CD4-positive, alpha-beta T cell treated with Interleukin-6 at 100 ng/mL for 8 hours (primary cell): ENCODE data around the gene MMEL1.
"Not testable (repeated sequence)": the region's sequence is repeated elsewhere in the genome, so short reads cannot be mapped to it uniquely, and the experiment has no call there.

Experiments
- DNase-seq: peaks from one replicate; pipeline ENCODE4 v3.0.0-alpha.2; 2020; ENCODE audit warnings: mixed read lengths, low spot score

MMEL1 gene, protein sequence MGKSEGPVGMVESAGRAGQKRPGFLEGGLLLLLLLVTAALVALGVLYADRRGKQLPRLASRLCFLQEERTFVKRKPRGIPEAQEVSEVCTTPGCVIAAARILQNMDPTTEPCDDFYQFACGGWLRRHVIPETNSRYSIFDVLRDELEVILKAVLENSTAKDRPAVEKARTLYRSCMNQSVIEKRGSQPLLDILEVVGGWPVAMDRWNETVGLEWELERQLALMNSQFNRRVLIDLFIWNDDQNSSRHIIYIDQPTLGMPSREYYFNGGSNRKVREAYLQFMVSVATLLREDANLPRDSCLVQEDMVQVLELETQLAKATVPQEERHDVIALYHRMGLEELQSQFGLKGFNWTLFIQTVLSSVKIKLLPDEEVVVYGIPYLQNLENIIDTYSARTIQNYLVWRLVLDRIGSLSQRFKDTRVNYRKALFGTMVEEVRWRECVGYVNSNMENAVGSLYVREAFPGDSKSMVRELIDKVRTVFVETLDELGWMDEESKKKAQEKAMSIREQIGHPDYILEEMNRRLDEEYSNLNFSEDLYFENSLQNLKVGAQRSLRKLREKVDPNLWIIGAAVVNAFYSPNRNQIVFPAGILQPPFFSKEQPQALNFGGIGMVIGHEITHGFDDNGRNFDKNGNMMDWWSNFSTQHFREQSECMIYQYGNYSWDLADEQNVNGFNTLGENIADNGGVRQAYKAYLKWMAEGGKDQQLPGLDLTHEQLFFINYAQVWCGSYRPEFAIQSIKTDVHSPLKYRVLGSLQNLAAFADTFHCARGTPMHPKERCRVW

DNA sequence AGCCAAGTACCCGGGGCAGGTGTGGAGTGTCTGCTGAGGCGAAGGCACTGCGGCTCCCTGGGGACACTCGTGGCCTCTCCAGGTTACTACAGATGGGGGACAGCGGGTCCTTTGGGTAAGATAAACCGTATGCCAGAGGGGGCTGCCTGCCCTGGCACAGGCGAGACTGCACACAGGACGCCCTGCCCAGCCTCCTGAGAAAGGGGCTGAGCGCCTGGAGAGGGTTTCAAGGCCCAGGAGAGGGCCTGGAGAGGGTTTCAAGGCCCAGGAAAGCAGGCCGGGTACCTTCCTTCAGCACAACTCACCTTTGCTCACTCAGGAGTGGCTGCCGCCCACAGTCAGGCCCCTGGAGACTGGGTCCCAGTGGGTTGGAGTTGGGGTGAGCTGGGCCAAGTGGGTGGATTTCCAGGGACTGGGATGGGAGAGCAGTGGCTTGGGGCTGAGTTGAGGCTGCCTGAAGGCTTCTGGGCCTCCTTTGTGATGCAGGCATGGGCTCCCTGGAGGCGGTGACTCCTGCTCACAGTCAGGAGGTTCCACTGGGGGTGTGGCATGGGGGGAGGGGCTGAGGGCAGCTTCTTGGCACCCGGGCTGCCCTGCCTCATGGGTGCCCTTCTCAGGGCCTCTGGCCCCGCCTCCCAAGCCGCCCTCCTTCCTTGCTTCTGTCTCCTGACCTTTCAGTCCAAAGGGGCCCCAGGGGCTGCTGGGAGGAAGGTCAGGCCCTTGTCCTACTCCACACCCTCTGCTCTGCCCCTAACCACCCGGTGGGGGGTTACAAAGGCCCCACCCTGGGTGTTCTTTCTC is at the start of gene MMEL1:
Gene MMEL1, minus strand, starts transcription at position 456 of the 801 bp plus-strand sequence. CDS start 3,532 bp downstream, outside the sequence.
- DNase-seq: no peak

DNA sequence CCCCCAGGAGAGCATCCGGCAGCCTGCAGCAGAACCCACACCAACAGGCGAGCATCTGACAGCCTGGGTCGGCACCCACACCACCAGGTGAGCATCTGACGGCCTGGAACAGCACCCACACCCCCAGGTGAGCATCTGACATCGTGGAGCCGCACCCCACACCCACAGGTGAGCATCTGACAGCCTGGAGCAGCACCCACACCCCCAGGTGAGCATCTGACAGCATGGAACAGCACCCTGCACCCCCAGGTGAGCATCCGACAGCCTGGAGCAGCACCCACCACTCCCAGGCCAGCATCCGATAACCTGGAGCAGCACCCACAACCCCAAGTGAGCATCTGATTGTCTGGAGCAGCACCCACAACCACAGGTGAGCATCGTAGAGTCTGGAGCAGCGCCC is 43.9 kb upstream of the MMEL1 start:
- not testable (repeated sequence) for DNase-seq

DNA sequence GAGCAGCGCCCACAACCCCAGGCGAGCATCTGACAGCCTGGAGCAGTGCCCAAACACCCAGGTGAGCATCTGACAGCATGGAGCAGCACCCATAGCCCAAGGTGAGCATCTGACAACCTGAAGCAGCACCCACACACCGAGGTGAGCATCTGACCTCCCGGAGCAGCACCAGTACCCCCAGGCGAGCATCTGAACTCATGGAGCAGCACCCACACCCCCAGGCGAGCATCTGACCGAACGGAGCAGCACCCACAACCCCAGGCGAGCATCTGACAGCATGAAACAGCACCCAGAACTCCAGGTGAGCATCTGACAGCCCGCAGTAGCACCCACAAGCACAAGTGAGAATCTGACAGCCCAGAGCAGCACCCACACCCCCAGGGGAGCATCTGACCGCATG is 38.8 kb upstream of the MMEL1 start:
- DNase-seq: not testable (repeated sequence)

DNA sequence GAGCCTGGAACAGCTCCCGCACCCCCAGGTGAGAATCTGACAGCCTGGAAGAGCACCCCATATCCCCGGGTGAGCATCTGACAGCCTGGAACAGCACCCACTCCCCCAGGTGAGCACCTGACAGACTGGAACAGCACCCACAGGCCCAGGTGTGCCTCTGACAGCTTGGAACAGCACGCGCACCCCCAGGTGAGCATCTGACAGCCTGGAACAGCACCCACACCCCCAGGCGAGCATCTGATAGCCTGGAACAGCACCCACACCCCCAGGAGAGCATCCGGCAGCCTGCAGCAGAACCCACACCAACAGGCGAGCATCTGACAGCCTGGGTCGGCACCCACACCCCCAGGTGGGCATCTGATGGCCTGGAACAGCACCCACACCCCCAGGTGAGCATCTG is 27.0 kb upstream of the MMEL1 start:
- not testable (repeated sequence) for DNase-seq

DNA sequence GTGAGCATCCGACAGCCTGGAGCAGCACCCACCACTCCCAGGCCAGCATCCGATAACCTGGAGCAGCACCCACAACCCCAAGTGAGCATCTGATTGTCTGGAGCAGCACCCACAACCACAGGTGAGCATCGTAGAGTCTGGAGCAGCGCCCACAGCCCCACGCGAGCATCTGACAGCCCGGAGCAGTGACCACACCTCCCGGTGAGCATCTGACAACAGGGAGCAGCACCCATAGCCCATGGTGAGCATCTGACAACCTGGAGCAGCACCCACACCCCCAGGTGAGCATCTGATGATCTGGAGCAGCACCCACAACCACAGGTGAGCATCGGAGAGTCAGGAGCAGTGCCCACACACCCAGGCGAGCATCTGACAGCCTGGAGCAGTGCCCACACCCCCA is 25.1 kb upstream of the MMEL1 start:
- DNase-seq: not testable (repeated sequence)

DNA sequence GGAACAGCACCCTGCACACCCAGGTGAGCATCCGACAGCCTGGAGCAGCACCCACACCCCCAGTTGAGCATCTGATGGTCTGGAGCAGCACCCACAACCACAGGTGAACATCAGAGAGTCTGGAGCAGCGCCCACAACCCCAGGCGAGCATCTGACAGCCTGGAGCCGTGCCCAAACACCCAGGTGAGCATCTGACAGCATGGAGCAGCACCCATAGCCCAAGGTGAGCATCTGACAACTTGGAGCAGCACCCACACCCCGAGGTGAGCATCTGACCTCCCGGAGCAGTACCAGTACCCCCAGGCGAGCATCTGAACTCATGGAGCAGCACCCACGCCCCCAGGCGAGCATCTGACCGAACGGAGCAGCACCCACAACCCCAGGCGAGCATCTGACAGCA is 24.3 kb upstream of the MMEL1 start:
- DNase-seq: not testable (repeated sequence)

DNA sequence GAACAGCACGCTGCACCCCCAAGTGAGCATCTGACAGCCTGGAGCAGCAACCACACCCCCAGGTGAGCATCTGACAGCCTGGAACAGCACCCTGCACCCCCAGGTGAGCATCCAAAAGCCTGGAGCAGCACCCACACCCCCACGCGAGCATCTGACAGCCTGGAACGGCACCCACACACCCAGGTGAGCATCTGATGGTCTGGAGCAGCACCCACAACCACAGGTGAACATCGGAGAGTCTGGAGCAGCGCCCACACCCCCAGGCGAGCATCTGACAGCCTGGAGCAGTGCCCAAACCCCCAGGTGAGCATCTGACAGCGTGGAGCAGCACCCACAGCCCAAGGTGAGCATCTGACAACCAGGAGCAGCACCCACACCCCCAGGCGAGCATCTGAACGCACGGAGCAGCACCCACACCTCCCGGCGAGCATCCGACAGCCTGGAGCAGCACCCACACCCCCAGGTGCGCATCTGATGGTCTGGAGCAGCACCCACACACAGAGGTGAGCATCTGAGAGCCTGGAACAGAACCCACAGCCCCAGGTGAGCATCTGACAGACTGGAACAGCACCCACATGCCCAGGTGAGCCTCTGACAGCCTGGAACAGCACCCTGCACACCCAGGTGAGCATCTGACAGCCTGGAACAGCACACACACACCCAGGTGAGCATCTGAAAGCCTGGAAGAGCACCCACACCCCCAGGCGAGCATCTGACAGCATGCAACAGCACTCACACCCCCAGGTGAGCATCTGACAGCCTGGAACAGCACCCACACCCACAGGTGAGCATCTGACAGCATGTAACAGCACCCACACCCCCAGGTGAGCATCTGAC is 23.0 kb upstream of the MMEL1 start:
- DNase-seq: not testable (repeated sequence)

DNA sequence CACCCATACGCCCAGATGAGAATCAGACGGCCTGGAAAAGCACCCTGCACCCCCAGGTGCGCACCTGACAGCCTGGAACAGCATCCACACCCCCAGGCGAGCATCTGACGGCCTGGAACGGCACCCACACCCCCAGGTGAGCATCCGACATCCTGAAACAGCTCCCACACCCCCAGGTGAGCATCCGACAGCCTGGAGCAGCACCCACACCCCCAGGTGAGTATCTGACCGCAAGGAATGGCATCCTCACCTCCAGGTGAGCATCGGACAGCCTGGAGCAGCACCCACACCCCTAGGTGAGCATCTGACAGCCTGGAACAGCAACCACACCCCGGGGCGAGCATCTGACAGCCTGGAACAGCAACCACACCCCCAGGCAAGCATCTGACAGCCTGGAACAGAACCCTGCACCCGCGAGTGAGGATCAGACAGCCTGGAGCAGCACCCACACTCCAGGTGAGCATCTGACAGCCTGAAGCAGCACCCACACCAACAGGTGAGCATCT is 21.7 kb upstream of the MMEL1 start:
- not testable (repeated sequence) for DNase-seq

DNA sequence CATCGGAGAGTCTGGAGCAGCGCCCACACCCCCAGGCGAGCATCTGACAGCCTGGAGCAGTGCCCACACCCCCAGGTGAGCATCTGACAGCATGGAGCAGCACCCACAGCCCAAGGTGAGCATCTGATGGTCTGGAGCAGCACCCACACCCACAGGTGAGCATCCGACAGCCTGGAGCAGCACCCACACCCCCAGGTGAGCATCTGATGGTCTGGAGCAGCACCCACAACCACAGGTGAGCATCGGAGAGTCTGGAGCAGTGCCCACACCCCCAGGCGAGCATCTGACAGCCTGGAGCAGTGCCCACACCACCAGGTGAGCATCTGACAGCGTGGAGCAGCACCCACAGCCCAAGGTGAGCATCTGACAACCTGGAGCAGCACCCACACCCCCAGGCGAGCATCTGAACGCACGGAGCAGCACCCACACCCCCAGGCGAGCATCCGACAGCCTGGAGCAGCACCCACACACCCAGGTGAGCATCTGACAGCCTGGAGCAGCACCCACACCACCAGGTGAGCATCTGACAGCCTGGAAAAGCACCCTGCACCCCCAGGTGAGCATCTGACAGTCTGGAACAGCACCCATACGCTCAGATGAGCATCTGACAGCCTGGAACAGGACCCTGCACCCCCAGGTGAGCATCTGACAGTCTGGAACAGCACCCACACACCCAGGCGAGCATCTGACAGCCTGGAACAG is 21.1 kb upstream of the MMEL1 start:
- not testable (repeated sequence) for DNase-seq

DNA sequence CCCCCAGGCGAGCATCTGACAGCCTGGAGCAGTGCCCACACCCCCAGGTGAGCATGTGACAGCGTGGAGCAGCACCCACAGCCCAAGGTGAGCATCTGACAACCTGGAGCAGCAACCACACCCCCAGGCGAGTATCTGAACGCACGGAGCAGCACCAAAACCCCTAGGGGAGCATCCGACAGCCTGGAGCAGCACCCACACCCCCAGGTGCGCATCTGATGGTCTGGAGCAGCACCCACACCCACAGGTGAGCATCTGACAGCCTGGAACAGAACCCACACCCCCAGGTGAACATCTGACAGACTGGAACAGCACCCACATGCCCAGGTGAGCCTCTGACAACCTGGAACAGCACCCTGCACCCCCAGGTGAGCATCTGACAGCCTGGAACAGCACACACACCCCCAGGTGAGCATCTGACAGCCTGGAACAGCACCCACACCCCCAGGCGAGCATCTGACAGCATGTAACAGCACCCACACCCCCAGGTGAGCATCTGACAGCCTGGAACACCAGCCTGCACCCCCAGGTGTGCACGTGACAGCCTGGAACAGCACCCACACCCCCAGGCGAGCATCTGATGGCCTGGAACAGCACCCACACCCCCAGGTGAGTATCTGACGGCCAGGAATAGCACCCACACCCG is 20.2 kb upstream of the MMEL1 start:
- not testable (repeated sequence) for DNase-seq

DNA sequence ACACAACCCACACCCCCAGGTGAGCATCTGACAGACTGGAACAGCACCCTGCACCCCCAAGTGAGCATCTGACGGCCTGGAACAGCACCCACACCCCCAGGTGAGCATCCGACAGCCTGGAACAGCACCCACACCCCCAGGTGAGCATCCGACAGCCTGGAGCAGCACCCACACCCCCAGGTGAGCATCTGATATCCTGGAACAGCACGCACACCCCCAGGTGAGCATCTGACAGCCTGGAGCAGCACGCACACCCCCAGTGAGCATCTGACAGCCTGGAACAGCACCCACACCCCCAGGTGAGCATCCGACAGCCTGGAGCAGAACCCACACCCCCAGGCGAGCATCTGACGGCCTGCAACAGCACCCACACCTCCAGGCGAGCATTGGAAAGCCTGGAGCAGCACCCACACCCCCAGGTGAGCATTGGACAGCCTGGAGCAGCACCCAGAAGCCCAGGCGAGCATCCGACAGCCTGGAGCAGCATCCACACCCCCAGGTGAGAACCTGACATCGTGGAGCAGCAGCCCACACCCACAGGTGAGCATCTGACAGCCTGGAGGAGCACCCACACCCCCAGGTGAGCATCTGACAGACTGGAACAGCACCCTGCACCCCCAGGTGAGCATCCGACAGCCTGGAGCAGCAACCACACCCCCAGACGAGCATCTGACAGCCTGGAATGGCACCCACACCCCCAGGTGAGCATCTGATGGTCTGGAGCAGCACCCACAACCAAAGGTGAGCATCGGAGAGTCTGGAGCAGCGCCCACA is 19.5 kb upstream of the MMEL1 start:
- not testable (repeated sequence) for DNase-seq

DNA sequence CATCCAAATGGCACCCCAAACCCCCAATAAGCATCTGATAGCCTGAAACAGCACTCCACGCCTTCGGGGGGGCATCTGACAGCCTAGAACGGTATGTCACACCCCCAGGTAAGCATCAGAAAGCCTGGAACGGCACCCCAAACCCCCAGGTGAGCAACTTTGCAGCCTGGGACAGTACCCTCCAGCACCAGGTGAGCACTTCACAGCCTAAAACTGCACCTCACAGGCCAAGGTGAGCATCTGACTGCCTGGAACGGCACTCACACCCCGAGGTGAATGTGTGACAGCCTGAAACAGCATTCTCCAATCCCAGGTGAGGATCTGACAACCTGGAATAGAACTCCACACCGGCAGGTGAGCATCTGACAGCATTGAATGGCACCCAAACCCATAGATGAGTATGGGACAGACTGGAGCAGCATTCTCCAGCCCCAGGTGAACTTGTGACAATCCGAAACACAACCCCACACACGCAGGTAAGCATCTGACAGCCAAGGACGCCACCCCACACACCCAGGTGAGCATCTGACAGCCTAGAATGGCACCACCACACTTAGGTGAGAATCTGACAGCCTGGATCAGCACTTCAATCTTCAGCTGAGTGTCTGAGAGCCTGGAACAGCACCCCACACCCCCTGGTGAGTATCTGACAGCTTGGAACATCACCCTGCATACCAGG is 18.3 kb upstream of the MMEL1 start:
- no peak for DNase-seq

DNA sequence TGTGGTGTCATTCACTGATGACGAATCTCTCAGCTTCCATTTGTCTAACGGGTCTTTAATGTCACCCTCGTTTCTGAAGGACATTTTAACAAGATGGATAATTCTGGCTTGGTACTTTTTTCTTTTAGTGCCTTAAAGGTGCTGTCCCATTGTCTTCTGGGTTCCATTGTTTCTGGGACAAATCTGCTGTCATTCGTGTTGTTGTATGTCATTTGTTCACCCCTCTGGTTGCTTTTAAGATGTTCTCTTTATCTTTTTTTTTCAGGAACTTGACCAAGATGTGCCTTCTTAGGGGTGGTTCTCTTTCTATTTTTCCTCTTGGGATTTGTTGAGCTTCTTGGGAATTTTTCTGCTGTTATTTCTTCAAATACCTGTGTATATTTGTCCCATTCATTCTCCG is 14.0 kb upstream of the MMEL1 start:
- DNase-seq: no peak

DNA sequence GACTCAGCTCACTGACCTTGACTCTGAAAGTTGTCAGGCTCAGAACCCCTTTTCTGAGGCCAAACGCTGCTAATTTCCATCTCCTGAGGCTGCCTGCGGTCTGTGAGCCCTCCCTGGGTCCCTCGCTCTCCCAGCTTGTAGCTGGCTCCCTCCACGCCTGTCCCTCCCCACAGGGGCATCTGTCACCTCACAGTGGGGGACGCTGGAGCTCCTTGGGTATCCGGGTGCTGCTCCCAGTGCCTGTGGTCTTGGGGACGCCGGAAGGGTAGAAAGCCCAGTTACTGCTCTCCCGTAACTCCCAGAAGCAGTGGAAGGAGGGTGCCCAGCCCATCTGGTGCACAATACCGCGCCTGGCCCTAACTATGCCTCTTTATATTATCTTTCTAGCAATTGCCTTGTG is 13.0 kb upstream of the MMEL1 start:
- DNase-seq: no peak

DNA sequence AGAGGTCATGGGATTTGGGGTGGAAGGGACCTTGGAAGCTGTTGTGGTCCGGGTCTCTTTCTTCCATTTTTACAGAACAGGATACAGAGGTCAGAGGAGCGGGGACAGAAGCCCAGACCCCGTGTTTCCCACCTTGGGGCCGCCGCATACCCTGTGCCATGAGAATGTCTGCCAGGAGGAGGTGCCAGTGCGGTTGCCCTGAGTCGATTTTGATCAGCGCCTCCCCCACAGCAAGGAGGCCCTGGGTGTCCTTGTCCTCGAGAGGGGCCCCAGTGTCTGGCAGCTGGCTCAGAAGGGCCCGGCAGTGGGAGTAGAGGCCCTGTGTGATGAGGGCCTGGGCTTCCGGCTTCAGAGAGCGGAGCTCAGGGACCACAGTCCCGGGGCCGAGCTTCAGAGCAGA is 12.3 kb upstream of the MMEL1 start:
- no peak for DNase-seq

DNA sequence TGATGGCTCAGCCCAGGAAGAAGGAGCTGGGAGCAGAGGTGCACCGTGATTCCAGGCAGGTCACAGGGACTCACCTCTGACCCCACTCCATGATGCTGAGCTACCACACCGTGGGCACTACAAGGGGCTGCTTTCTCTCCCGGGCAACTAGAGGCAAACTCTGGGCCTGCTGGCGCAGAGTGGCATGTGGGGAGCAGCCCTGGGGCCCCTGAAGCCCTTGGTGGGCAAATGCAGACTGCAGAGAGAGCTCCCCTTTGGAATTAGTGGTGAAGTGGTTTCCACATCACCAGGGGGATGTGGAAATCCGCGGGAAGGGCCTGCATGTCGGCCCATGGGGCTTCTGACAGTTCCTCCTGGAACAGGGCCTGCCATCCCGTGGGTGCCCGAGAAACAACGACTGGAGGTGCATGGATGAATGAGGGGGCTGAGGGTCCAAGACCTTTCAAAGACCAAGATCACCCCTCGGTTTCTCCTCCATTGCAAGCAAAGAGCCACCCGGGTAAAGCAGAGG is 11.8 kb upstream of the MMEL1 start:
- no peak for DNase-seq

DNA sequence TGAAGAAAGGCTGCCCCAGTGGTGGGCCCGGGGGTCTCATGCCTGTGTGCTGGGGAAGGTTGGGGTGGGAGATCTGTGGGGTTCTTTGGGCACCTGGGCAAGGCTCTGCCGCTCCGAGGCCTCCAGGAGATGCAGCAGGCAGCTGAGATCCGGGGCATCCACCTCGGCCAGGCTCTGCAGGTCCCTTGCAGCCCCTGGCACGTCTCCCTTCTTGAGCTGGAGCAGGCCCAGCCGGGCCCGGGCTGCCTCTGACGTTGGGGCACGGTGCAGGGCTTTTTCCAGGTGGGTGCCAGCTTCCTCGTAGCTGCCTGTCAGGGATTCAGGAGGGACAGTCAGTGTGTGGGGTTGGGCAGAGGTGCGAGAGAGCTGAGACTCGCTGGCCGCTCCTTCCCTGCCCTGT is 11.4 kb upstream of the MMEL1 start:
- no peak for DNase-seq

DNA sequence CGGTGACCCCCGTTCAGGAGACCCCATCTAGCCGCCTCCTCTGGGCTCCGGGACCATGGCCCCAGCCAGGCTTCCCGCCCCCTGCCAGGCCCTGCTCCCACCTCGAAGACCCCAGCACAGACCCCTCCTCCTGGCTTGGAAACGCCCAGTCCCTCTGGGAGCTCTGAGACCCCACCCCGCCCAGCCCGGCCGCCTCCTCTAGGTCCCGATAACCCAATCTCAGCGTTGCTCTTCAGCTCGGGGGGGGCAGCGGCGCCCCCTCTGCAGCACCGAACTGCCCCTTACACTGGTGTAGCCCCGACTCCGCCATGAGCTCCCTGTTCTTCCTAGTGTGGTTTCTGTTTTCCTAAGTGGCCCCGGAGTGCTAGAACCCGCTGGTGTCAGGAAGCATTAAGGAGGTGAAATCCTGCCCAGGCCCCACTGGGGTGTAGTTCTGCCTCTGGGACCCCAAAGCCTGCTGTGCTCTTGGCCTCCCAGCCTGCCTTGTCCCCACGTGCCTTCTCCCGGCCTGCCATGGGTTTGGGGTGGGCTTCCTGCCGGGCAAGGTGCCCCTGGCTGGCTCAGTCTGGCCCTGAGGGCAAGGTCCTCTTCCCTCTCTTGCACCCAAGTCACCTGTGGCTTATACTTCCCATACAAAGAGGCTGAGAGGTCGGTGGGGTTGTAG is 10.7 kb upstream of the MMEL1 start:
- DNase-seq: no peak
